T follicular helper cell (primary cell): ENCODE data around the gene CARHSP1.
"Not testable (repeated sequence)": the region's sequence is repeated elsewhere in the genome, so short reads cannot be mapped to it uniquely, and the experiment has no call there.

Experiments
- DNase-seq: peaks from one replicate; pipeline ENCODE4 v3.0.0-alpha.2; 2020; ENCODE audit warnings: low read depth
- total RNA-seq, 2 experiments: gene quantifications; one replicate each; lab custom pipeline; 2026; lab: John Stamatoyannopoulos, UW

The CARHSP1 gene
- 10.6 to 34.7 reads per million in 2 experiments for total RNA-seq

DNA sequence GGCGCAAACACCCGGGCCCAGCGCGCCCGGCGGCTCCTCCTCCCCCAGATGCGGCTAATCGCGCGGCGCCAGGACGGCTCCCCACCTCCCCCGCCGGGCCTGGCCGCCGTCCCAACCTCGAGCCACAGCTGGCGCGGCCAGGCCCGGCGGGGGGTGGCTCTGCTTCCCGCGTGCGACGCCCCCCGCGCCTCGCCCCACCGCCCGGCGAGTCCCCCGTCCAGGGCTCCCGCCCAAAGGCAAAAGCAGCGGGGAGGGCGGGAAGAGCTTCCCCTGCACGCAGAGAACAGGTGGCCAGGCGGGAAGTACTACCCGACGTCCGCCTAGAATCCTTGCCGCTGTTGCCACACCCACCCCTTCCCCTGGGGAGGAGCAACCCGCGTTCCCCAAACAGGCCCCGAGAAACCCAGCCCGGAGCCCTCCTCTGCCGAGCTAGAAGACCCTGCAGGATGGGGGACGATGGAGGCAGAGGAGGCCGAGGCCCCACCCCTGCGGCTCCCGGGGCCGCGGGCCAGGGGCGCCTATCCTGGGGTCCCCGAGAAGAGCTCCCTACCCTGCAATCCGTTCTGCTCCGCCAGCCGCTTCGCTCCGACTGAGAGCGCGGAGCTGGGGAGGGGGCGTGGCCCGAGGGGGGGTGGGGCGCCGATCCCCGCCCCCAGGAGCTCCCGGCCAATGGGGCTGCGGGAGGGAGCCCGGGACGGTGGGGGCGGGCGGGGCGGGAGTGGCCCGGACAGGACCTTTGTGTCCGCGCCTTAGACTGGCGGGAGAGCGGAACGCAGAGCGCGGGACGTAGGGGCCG lies at the start of gene CARHSP1:
TSS of gene CARHSP1 (minus strand) at position 591 of the 796 bp plus-strand sequence. CDS start 9,678 bp downstream, outside the sequence.
- peak; percentile 67 for DNase-seq

DNA sequence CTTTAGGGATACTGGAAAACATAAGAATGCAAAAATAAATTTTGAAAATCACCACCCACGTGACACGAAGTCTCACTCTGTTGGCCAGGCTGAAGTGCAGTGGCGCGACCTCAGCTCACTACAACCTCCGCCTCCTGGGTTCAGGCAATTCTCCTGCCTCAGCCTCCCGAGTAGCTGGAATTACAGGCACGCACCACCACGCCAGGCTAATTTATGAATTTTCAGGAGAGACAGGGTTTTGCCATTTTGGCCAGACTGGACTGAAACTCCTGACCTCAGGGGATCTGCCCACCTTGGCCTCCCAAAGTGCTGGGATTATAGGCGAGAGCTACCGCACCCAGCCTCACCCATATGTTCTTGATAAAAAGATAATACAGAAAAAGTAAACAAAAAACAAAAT lies 48.5 kb upstream of the CARHSP1 start:
- not testable (repeated sequence) for DNase-seq

DNA sequence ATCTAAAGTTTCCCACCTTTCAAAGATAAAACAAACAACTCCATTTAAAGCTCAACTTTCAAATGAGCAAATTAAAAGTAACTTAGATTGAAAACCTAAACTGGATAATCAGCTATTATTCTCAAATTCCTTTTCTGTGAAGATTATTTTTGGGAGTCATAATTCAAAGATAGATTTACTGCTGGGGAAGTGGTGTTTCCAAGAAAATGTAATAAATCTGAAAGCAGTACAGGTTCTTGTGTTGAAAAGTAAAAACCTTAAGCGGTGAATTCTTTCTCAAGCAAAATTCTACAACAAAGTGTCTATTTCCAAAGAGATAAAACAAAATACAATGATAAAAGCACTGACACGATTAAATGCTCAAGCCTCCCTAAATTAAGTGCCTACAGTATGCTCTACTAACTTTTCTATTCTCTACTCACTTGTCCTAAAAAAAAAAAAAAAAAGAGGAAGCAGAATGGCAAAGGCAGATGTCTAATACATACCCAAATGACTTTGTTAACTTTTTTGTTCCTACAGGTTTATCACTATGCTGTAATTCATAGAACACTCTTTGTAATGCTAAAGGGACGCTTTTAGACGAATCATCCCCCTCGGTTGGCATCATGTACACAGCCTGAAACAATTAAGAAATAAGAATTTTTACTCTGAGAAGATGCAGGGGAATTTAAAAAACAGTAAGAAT lies 47.9 kb upstream of the CARHSP1 start:
- no peak for DNase-seq

DNA sequence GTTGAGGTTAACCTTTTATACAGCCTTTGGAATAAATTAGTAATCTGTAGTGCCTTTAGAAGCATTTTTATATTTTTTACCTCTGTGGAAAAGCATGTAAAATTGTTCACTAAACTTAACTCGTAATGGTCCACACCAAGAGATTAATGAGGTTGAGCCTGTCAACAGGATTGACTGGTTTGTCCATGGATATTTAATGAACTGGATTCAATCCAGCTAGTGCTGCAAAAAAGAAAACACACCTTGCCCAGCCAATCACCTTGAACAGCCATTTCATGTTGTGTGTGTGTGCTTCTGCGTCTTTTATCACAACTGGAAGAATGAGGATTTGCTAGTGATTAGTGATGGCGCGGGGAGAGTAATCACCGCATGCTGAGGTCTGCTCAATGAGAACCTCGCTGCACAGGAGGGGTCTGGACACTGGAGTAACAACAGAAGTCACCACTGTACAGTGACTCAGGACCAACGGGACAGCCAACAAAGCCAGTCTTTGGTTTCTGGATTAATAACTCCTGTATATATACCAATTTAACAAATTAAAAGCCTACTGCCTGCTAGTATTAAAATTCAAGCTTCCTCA lies 47.0 kb upstream of the CARHSP1 start:
- DNase-seq: no peak

DNA sequence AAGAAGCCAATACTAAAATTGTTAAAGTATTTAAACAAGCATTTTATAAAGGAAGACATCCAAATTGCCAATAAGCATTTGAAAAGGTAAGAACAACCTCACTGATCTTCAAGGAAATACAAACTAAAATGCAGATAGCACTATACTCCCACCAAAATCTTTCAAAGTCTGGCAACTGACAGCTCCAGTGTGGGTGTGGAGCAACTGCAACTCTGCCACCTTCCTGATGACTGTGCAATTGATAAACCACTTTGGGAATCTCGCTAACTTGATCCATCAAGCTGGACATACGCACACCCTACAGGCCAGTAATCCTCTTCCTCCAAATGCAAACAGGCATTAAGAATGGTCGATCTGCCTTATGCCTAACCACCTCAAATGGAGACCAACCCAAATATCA lies 45.3 kb upstream of the CARHSP1 start:
- no peak for DNase-seq

DNA sequence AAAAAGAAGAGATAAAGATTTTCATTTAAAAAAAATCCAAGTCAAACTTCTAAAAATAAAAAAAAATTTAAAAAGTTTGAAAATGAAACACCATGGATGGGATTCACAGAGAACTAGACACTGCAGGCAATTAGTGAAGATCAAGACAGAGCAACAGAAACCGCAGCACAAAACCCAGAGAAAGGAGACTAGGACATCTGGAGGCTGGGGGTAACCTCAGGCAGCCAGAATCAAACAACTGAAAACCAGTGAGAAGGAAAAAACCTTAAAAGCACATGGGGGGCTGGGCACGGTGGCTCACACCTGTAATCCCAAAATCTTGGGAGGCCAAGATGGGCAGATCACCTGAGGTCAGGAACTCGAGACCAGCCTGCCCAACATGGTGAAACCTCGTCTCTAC lies 44.0 kb upstream of the CARHSP1 start:
- DNase-seq: no peak

DNA sequence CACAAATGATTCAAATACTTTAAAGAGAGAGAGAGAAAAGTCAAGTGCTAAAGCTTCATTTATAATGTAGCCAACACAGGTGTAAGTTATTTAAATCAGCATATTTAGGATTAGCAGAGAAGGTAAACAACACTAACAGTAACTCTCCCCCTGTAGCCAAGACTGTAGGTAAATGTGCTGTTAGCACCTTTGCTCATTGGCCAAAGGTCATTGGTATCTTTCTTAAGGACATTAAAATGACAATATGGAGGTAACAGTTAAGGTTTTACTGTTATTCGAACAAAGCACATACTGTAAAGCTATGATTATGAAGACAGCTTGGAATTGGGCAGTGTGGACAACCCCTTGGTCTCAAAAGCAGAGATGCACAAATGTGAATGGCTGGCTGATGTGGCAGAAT lies 42.0 kb upstream of the CARHSP1 start:
- no peak for DNase-seq

DNA sequence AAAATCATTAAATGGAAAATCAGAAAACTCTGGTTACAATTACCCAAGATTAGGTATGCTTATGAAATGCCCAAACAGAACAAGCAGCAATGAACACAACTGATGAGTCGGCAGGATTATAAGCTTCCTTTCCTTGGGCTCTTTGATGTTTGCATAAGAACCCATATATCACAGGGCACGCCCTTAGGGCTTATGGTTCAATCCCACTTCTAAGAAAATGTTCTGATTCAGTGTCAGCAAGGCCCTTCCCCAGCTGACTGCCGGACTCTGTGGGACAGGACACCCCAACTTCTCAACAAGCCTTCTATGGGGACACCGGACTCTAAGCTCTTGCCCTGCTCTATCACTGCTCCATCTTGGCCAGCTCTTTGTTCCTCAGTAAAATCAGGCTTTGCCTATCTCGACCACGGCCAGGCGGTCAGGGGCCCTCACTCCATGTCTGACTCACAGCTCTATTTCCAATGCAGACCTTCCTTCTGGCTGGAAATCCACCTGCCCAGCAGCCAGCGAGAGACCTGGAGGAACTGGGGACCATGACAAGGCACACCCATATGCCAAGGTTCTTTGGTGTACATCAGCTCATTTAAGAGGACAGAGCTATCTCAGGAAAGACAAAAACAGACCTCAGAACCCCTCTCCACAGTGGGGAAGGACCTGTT lies 40.1 kb upstream of the CARHSP1 start:
- DNase-seq: no peak

DNA sequence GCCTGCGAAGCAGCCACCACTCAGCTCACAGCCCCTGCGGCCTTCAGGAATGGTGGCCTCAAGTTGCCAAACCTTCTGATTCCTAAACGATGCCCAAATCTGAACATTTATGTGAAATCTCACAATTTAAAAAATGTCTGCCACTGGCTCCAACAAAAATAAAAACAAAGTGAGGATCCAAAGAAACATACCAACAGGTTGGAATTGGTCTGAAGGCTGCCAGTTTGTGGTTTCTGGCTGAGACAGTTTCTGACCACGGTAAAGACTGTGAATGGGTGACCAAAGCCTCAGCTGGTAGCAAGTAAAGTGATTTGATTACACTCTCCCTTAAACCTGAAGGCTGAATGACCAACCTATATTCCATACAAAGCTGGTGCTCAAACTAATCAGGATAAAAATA lies 38.3 kb upstream of the CARHSP1 start:
- DNase-seq: no peak

DNA sequence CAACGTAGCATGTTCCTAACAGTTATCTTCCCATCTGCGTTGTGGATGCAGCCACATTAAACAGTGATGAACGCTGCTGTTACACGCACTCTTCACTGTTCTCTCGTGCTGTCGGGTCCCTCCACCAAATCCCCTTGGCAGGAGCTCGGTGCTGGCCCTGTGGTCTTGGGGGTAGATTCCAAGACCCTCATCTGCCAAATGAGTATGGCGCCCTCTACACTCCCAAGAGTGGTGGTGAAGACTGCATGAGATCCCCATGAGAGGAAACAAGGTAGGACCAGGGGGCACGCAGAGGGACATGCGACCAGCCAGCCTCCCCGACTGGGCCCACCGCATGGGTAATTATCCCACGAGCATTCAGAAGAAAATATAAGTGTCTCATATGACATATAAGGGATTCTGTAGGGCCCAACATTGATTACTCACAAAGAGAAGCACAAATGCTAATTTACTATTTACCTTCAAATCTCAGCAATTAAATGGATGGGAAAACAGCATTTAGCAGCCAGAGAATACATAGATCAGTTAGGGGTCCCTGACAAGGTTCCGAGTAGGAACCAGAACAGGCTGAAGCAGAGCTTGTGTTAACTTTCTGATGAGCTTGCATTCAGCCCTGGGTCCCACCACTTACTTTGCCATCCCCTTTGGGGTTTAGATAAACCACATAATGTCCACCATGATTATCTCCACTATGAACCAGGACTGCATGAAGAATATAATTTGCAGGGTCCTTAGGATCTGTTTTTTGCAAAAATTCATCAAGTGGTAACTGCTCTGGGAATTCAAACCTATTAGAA lies 37.2 kb upstream of the CARHSP1 start:
- DNase-seq: no peak

DNA sequence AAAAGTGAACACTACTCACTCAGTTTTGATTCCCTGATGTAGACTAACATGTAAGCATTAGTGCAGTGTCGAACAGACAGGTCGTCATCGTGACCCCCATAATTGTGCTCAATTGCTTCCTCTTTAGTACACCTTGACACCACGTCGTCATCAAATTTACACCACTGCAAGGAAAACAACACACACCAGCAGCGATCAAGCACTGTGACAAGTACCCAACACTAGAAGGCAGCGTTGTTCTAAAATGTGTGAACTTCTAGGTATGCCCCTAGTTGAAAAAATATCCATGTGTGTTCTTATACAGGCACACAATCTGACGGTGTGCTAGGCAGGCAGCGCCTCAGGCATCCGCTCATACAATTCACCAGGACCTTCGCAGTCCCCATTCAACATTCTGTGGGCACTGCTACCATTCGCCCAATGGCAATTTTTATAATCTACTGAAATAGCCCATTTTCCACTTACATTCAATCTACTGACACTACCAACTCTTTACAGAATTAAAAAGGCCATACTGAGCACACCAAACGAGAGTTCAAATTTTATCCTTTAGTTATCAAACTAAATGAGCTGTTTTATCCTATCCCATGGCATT lies 36.5 kb upstream of the CARHSP1 start:
- no peak for DNase-seq

DNA sequence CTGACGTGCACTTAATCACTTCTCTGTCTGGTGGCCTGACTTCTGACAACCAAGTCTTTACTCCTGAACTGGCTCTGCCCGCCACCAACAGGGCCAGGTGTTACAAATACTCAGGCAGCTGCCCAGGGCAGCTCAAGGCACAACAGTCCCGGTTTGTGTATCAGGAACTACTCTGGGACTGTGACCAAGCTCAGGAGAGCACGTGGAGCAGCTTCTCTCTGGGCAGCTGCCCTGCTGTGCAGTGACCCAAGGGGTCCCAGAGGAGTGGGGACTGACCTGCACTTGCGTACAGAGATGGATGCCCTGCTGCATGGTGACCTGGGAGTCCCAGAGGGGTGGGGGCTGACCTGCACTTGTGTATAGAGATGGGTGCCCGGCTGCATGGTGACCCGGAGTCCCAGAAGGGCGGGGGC lies 35.2 kb upstream of the CARHSP1 start:
- DNase-seq: no peak

DNA sequence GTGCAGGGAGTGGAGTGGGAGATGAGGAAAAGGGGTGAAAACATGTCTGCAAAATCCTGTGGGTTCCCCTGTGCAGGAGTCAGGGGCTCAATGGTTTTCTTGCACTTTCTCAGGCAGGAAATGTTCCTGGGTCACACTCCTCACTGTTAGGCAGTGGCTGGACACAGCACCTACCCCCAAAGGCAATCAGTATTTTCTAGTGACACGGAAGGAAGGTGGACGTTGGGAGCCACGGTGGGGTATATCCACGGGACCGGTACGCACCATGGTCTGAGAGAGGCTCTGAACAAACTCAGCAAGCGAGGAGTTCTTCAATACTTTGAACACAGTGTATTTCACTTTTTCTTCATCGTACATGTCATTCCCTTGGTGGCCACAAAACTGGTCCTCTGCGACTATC lies 34.2 kb upstream of the CARHSP1 start:
- DNase-seq: no peak

DNA sequence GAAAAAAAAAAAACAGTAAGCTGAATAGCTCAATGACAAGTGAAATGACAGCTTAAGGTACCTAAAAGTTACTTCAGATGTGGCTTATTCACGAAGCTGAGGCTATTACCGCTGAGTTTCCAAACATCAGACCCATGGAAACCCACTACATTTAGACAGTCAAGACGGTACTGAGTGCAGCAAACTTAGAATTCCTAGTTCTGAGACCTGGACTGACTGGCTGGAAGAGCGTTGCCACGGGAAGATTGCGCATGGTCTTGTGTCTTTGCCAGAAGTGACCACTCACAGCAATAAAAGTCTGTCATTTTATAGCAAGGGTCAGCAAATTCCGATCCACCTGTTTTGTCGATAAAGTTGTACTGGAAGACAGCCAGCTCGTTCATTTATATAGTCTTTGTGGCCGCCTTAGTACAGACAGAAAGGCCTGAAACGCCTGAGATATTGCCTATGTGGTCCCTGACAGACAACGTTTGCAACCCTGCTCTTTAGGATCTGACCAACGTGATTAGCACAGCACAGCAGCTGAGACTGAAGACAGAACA lies 32.6 kb upstream of the CARHSP1 start:
- no peak for DNase-seq

DNA sequence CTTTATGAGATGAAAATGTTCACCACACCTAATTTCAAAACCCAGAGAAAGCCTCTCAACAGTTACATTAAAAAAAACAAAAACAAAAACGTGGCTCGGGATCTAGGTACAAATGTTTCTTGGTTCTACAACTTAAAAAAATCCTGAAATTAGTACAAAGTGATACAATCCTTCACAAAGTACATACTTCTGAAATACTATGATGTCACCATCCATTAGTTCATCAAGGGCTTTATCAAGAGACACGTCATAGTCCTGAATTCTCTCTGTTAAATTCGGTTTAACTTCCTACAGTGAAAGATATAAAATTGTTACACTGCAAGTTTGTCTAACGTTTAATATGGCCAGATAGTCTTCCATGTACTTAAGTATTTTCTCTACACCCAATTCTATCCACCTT lies 31.5 kb upstream of the CARHSP1 start:
- DNase-seq: no peak

DNA sequence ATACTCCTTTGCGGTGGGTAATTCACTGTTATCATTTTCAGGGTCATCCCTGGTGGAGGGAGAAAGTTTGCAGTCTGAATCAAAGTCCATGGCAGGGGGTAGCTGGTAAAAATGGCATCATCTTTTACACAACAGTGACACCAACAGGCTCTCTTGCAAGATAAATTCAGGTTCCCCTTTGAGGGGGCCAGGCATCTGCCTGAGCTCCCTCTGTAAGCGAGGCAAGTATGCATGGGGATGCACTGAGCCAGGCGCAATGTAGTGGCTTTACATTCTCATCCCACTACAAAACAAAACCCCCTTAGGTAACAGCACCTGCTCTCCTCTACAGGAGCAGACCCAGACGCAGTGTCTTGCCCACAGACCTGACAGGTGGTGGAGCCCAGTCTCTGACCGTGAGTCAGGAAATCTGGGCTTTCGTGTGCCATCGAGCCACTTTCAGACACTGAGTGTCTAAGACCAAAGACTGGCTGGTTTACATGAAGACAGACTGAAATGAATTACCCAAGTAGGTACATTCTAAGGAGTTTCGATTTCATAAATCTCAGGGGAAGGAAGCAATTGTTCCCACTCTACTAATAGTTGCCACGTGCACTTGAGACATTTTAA lies 31.0 kb upstream of the CARHSP1 start:
- no peak for DNase-seq

DNA sequence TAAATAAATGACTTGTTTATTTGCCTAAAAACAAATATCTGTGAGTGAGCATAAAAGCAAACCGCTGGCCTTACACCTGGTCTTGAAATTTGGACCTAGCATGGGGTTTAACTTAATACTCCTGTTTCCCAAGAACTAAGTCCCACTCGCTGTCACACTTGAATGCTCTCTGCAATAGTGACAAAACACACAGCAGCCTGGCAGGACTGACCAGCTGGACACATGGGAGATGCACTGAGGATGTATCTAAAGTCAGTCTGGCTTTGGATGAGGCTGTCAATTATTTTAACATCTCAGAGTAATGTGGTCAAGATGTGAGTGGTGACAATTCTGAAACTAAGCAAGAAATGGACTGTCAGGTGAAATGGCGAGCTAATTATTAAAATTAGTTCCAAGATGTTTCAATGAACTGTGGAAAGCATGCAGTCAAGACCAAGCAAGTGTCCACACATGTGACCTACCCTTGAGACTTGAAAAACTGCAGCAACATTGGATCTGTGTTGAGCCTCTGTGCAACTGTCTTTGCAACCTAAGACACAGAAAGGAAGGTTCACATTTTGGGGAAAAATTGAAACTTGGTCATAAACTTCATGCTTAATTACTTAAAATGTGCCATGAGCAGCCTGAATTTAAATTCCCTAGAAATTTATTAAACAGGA lies 30.0 kb upstream of the CARHSP1 start:
- no peak for DNase-seq

DNA sequence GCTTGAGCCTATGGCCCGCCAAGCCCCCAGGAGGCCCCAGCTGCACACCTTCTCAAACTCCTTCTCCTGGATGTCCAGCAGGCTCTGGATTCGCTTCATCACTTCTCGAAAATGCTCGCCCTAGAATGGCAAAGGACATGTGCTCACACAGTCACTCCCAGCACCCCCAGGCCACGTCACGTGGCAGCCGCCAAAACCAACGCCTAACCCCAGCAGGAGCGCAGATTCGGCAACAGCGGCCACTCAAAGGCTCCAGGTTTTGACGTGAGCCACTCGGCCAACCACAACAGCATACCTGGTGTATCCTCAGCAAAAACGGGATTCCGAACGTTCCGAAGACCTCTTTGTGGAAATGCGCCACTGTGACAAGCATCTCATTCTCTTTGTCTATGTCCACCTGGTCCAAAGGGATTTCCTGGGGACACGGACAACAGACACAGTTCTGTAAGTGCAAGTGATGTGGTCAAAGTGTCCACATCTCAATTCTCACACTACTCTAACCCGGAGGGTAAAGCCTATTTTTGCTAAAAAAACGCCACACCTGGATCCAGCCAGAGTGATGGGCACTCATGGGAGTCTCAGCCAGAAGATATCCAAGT lies 26.0 kb upstream of the CARHSP1 start:
- no peak for DNase-seq

DNA sequence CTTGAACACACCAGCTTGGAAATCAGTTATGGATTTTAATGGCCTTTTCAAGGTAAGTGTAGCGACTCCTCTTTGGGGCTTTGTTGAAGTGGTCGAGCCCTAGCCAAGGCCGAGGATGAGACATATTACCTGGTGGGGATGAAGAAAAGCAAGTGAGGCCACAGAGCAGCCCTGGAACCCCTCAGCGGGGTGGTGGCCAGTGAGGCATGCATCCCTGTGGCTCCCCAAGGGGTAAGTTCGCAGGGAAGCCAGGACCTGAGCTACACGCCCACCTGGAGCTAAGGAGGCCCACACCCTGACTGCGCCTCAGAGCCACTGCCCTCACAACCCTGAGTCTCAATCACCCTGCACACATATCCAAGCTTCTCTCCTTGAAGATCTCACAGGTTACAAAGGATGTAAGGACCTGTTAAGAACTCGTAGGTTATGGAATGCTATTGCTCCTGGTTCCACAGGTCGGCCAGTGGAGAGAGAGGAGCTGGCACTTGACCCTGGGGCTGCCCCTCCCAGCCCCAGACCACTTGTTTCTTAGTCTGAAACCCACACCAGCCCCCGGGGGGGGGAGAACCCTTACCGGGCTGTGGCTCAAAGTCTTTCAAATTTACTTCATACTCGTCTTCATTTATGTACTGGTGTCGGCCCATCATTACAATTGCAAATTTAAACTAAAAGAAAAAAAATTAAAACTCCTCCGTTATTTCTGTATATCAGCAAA lies 25.3 kb upstream of the CARHSP1 start:
- no peak for DNase-seq
